Cardiac fibroblast (primary cell): Measurements from ENCODE around the gene NECTIN3.
A peak's percentile ranks its signal among the peaks of the same experiment; 100 is the strongest.

Source experiments
- DNase-seq, 2 donors: peaks; one replicate each; pipeline versions ENCODE4 v3.0.0 to v3.0.0-alpha.2; 2010; ENCODE audit warnings: low read depth in 2 of 2
- H3K4me3 ChIP-seq, 2 donors: replicated peaks in 1 of 2; 1 replicate in 1 of 2; 2 replicates in 1 of 2; pipeline ENCODE4 v1.5.1; 2011; ENCODE audit warnings: low read depth in 2 of 2, low read length in 2 of 2, mild to moderate bottlenecking in 2 of 2, moderate library complexity in 1 of 2
- TF ChIP-seq, protein P1 (sequence below): IDR thresholded peaks from one replicate; pipeline ENCODE4 v1.5.1; 2011; ENCODE audit warnings: low read depth, mild to moderate bottlenecking, low read length, inconsistent platforms

Gene NECTIN3

DNA sequence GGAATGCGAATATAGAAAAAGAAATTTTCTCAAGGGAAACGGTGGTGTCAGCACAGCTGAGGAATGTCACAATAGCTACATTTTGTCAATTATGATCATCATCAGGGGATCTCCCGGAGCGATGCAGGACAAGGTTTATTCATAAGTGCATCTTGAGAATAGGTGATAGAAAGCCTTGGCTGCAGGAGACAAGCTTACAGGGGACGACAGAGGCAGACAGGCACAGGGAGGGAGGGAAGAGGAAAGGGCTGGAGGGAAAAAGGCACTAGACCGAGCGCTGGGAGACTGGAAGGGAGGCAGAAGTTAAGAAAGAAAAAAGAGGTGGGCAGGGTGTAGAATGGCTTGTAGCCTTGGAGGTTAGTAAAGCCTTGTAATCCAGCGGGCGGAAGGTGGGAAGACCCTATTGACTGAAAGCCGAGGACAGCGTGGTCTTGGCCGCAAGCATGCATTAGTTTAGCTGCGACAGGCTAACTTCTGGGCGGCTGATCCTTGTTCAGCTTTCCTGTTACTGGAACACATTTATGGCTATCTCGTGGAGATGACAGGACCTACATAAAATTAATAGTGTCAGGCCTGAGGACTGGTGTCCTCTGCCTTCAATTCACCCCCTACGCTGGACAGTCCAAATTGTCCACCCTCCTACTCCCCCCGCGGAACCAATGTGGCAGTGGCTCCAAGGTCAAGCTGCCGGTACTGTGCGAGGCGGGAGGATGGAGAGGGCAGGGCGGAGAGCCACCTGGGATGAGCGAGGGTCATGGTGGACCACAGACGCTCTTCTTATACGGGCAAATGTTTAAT, 1.4 kb upstream of the NECTIN3 start:
- TF ChIP-seq, protein P1, sequence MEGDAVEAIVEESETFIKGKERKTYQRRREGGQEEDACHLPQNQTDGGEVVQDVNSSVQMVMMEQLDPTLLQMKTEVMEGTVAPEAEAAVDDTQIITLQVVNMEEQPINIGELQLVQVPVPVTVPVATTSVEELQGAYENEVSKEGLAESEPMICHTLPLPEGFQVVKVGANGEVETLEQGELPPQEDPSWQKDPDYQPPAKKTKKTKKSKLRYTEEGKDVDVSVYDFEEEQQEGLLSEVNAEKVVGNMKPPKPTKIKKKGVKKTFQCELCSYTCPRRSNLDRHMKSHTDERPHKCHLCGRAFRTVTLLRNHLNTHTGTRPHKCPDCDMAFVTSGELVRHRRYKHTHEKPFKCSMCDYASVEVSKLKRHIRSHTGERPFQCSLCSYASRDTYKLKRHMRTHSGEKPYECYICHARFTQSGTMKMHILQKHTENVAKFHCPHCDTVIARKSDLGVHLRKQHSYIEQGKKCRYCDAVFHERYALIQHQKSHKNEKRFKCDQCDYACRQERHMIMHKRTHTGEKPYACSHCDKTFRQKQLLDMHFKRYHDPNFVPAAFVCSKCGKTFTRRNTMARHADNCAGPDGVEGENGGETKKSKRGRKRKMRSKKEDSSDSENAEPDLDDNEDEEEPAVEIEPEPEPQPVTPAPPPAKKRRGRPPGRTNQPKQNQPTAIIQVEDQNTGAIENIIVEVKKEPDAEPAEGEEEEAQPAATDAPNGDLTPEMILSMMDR, result no peak
- H3K4me3 ChIP-seq, result peak overlapping the region; percentile 90 to 91

DNA sequence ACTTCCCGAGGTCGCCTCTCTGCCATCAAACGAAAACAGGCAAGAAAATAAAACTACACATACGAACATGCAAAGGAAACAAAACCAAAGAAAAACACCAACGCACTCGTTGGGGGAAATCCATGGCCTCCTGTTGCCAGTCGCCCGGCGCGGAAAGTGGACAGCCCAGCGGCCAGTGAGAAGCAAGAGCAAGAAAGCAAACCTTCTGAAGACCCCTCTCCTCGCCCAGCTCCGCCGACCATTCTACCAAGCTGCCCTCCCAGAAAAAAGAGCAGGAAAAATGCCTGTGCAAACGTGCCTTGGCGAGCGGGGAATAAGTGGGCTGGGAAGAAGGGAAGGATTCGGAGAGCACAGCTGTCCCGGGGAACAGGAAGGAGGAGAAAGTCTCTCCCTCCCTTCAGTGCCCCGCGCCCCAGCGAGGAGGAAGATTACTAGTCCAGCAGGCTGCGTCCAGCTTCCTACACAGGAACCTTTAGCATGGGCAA, 802 bp upstream of the NECTIN3 start:
- TF ChIP-seq, protein P1, result no peak
- no peak for DNase-seq
- H3K4me3 ChIP-seq, result peak overlapping the region; percentile 90 to 91

More for the DNA sequence above, 1.4 kb upstream of the NECTIN3 start:
- DNase-seq, result peak; percentile 12 to 51

DNA sequence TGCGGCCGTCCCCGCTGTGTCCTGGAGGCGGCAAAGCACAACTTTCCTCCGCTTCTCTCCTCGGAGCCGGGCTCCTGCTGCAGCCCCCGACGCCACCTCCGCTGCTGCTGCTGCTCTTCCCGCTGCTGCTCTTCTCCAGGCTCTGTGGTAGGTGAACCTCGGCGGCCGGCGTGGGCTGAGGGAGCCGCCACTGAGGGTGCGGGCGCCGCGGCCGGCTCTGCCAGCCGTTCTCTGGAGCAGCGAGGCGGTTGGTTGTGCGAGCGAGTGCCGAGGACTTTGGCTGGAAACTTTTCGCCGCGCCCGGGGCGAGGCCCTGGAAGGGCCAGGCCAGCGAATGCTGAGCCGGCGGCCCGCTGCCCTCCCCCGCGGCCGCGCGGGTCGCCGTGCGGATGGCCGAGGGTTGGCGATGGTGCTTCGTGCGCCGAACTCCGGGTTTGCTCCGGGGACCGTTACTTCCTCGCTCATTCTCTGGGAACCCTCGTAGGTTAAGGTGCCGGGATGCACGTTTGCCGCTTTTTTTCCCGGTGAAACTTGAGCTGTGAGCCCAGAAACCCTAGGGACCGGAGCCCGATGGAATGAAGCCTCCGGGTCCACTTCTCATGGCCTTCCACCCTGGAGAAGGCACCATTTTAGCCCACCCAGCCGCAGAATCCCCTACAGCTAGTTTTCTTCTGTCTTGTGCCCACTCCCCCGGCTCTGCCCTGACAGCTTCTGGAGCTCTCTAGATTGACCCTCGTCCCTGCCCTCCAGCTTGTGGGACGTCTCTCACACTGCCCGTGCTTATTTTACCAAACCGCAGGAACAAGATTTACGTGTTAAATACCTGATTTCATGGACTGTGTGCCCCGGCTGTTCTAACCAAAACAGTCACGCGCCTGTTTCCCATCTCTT, 660 bp downstream of the NECTIN3 start:
- DNase-seq, result peak; percentile 43
- peak overlapping the region; percentile 90 to 91 for H3K4me3 ChIP-seq
- TF ChIP-seq, protein P1, result no peak

DNA sequence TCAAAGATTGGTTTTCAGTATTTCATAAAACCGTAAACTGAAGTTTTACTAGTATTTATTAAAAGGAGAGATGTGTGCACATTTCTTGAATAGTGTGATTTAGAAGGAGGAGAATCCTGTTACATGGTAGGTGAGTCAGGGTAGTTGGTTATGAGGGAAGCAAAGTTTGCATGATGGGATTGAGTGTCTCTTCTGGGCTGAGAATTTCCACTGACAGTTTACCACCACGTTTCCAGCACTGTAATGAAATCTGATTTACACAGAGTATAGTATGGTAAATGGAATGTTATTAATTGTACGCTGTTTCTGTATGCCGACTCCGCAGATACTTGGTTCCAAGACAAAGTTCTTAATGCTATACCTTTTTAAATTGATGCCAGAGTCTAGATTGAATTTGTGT, 1.6 kb downstream of the NECTIN3 start:
- DNase-seq, result peak; percentile 31 to 60
- TF ChIP-seq, protein P1, result no peak
- peak overlapping the region; percentile 90 to 91 for H3K4me3 ChIP-seq

DNA sequence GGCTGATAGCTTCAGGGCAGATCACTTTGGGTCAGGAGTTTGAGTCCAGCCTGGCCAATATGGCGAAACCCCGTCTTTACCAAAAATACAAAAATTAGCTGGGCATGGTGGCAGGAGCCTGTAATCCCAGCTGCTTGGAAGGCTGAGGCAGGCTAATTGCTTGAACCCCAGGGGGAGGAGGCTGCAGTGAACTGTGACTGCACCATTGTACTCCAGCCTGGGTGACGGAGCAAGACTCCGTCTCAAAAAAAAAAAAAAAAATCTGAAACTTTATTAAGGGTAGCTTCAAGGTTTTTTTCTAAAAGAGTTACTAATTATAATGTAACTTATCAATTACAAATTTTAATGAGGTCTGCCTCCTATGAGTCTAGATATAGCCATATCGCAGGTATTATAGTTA, 5.1 kb downstream of the NECTIN3 start:
- no peak for DNase-seq
- TF ChIP-seq, protein P1, result no peak

DNA sequence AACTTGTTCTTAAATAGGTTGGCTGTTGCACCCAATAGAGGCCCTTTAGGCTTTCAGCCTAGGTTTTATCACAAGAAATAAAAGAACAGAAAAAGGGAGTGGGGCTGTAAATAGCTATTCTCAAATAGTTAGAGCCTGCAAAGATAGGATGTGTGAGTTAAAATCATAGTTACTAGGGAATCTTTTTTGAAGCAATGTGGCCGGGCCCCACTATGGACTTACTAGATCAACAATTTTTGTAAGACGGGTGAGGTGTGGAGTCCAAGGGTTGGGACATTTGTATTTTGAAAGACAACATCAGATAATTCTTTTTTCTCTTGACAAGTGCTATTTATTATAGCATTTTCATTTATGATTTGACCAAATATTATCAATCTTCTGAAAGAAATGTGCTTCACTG, 5.8 kb downstream of the NECTIN3 start:
- H3K4me3 ChIP-seq, result no peak overlapping the region
- no peak for DNase-seq
- TF ChIP-seq, protein P1, result no peak

More for the DNA sequence above, 5.1 kb downstream of the NECTIN3 start:
- H3K4me3 ChIP-seq, result no peak overlapping the region
